GM23338 (cell line): ENCODE measurements around the gene JAKMIP2. TPM values are rescaled to one million over a fixed set of nuclear protein-coding genes. Genes with fewer than 3 reads are reported as not detected.

ENCODE experiments used
- ATAC-seq: fragments of 200-7000 bp; cut with Tn5 transposase; 3 replicates; pipeline ENCODE4 v1.9.1; 2020
- DNase-seq: peaks from one replicate; pipeline ENCODE4 v3.0.0-alpha.2; 2015; ENCODE audit warnings: low spot score
- H2AFZ ChIP-seq: fragments of 200-600 bp; sonication (generic); 2 replicates; pipeline ENCODE4 v1.8.0; 2016; ENCODE audit warnings: antibody characterized with exemption, mild to moderate bottlenecking, moderate library complexity
- H3F3A ChIP-seq: fragments of 200-600 bp; sonication (generic); replicated peaks from 2 replicates; pipeline ENCODE4 v1.8.0; 2017; ENCODE audit warnings: antibody characterized with exemption, mixed run types, low read depth
- H3K27ac ChIP-seq: fragments of 200-600 bp; sonication (generic); 2 replicates; pipeline ENCODE4 v1.6.1; 2016; ENCODE audit warnings: low read depth
- H3K27me3 ChIP-seq: fragments of 200-600 bp; sonication (generic); 2 replicates; pipeline ENCODE4 v1.8.0; 2016; ENCODE audit warnings: mild to moderate bottlenecking, mixed run types, moderate library complexity; ENCODE audit not compliant: insufficient read depth
- H3K36me3 ChIP-seq: fragments of 200-600 bp; sonication (generic); 2 replicates; pipeline ENCODE4 v1.8.0; 2016; ENCODE audit warnings: mild to moderate bottlenecking; ENCODE audit not compliant: insufficient read depth
- H3K4me1 ChIP-seq: fragments of 200-600 bp; sonication (generic); 2 replicates; pipeline ENCODE4 v1.8.0; 2016; ENCODE audit warnings: mild to moderate bottlenecking, moderate library complexity; ENCODE audit not compliant: insufficient read depth
- H3K4me2 ChIP-seq: fragments of 200-600 bp; sonication (generic); 2 replicates; pipeline ENCODE4 v1.7.1; 2017; ENCODE audit warnings: mixed run types
- H3K4me3 ChIP-seq: fragments of 200-600 bp; sonication (generic); 2 replicates; pipeline ENCODE4 v1.6.1; 2016; ENCODE audit warnings: mixed run types
- H3K79me2 ChIP-seq: fragments of 200-600 bp; sonication (generic); replicated peaks from 2 replicates; pipeline ENCODE4 v1.8.0; 2017; ENCODE audit warnings: mild to moderate bottlenecking; ENCODE audit not compliant: insufficient read depth
- H3K9me2 ChIP-seq: fragments of 200-600 bp; sonication (generic); 2 replicates; pipeline ENCODE4 v1.8.0; 2017; ENCODE audit not compliant: insufficient read depth
- H4K20me1 ChIP-seq: fragments of 200-600 bp; sonication (generic); replicated peaks from 2 replicates; pipeline ENCODE4 v1.8.0; 2017; ENCODE audit warnings: mild to moderate bottlenecking; ENCODE audit not compliant: insufficient read depth
- H3K27ac Mint-ChIP-seq: 2 replicates; pipeline ENCODE4 v1.8.0; 2020; ENCODE audit warnings: inconsistent platforms, mild to moderate bottlenecking, moderate library complexity, mixed read lengths
- H3K27me3 Mint-ChIP-seq: 3 replicates; pipeline ENCODE4 v1.8.0; 2022; ENCODE audit warnings: low read depth, mild to moderate bottlenecking, moderate library complexity, mixed read lengths, inconsistent platforms; ENCODE audit not compliant: insufficient read depth, poor library complexity
- H3K36me3 Mint-ChIP-seq: 3 replicates; pipeline ENCODE4 v1.8.0; 2021; ENCODE audit warnings: low read depth, mild to moderate bottlenecking, inconsistent platforms, moderate library complexity, mixed read lengths
- H3K4me1 Mint-ChIP-seq: 3 replicates; pipeline ENCODE4 v1.8.0; 2020; ENCODE audit warnings: mild to moderate bottlenecking, inconsistent platforms, mixed read lengths
- H3K4me3 Mint-ChIP-seq: 3 replicates; pipeline ENCODE4 v1.8.0; 2021; ENCODE audit warnings: moderate library complexity, mild to moderate bottlenecking, inconsistent platforms, mixed read lengths
- H3K9me3 Mint-ChIP-seq: 3 replicates; pipeline ENCODE4 v1.8.0; 2020; ENCODE audit warnings: moderate library complexity, mild to moderate bottlenecking, inconsistent platforms, mixed read lengths
- CREB1 ChIP-seq: fragments of 250-450 bp; sonication (Bioruptor Pico); IDR thresholded peaks from 2 replicates; pipeline ENCODE4 v1.5.0; 2020; ENCODE audit warnings: low read depth, mild to moderate bottlenecking, moderate library complexity
- EZH2 ChIP-seq: fragments of 200-600 bp; sonication (generic); IDR thresholded peaks from one replicate; pipeline ENCODE4 v1.8.0; 2017; ENCODE audit warnings: antibody characterized with exemption, mild to moderate bottlenecking, low read depth; ENCODE audit not compliant: unreplicated experiment
- EZH2phosphoT487 ChIP-seq: fragments of 200-600 bp; sonication (generic); IDR thresholded peaks from one replicate; pipeline ENCODE4 v1.8.1; 2018; ENCODE audit warnings: antibody characterized with exemption; ENCODE audit not compliant: unreplicated experiment
- JUNB ChIP-seq: IDR thresholded peaks from one replicate; pipeline ENCODE4 v1.6.1; 2016; ENCODE audit warnings: antibody characterized with exemption; ENCODE audit not compliant: unreplicated experiment
- NANOG ChIP-seq: IDR thresholded peaks from 2 replicates; pipeline ENCODE4 v1.6.1; 2016; ENCODE audit warnings: antibody characterized with exemption, borderline replicate concordance
- POLR2AphosphoS5 ChIP-seq: IDR thresholded peaks from 2 replicates; pipeline ENCODE4 v1.6.1; 2016; ENCODE audit warnings: antibody characterized with exemption, low read depth
- STAT1 ChIP-seq: IDR thresholded peaks from one replicate; pipeline ENCODE4 v1.6.1; 2016; ENCODE audit warnings: antibody characterized with exemption; ENCODE audit not compliant: unreplicated experiment
- ZNF114 ChIP-seq: fragments of 250-450 bp; sonication (Bioruptor Pico); IDR thresholded peaks from 2 replicates; pipeline ENCODE4 v1.5.0; 2020; ENCODE audit warnings: mild to moderate bottlenecking, moderate library complexity
- ZNF331 ChIP-seq: fragments of 250-450 bp; sonication (Bioruptor Pico); IDR thresholded peaks from 2 replicates; pipeline ENCODE4 v1.5.0; 2020; ENCODE audit warnings: low read depth, mild to moderate bottlenecking, moderate library complexity
- polyA plus RNA-seq: library from polyadenylated mRNA; unstranded; fragments of >200 nt; fragmentation: Nextera tagmentation; extraction: Ambion mirVana; gene quantifications from 2 replicates; pipeline ENCODE4 v1.2.1, GENCODE V29; 2016
- total RNA-seq: library from RNA; depleted of rRNA; stranded (reverse); fragments of >200 nt; shearing (Covaris generic); gene quantifications from 2 replicates; pipeline ENCODE4 v1.2.3, GENCODE V29; 2014
- TF ChIP-seq, protein P1 (sequence below), 2 experiments: fragments of 200-600 bp in 1 of 2; sonication (generic) in 1 of 2; conservative IDR thresholded peaks; 2 replicates each; pipeline versions ENCODE4 v1.5.1 to v1.6.1; 2016 to 2017; ENCODE audit warnings: antibody characterized with exemption in 2 of 2, low read depth in 2 of 2, mild to moderate bottlenecking in 2 of 2, moderate library complexity in 1 of 2
- TF ChIP-seq, protein P2 (sequence below): fragments of 250-450 bp; sonication (Bioruptor Pico); IDR thresholded peaks from 2 replicates; pipeline ENCODE4 v1.5.0; 2020; ENCODE audit warnings: mild to moderate bottlenecking, moderate library complexity
- TF ChIP-seq, protein P3 (sequence below): IDR thresholded peaks from 2 replicates; pipeline ENCODE4 v1.6.1; 2016; ENCODE audit warnings: antibody characterized with exemption
- TF ChIP-seq, protein P4 (sequence below): IDR thresholded peaks from one replicate; pipeline ENCODE4 v1.6.1; 2018; ENCODE audit warnings: antibody characterized with exemption; ENCODE audit not compliant: unreplicated experiment

JAKMIP2 gene
- total and polyA plus RNA-seq, 2 experiments from 2014 or later: 20.5 to 27.2 TPM

DNA sequence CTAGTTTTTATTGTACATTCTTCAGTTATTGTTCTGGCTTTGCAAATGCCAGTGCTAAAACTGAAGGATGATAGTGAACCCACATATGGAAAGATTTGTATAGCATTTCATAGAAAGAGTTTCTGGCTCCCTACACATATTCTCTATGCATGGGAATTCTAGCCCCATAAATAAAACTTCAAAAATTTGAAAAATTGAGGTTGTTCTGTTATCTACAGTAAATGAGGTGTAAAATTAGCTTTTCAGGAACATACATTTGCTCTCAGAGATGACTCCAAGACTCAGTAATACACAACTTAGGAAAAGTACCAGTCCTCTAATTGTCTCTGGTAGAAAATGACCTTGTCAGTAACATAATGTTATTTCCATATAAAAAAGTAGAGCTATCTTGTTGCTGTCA is 192.4 kb downstream of the JAKMIP2 start:
- Histone ChIP-seq H3K4me1 (peaks cover 9% of the 10 kb centered on the region), H3K27me3 (no peaks in the 10 kb centered on the region), H4K20me1 (no peaks in the 10 kb centered on the region), H3K36me3 (peaks cover 8% of the 10 kb centered on the region; the same call in 1 of the 2 replicates), H3K79me2 (peaks cover 19% of the 10 kb centered on the region; the same call in 1 of the 2 replicates), H2AFZ (no peak overlapping the region), H3K4me2 (no peak overlapping the region), H3K9me2 (no peaks in the 10 kb centered on the region), H3F3A (no peaks in the 10 kb centered on the region), H3K27ac (no peak overlapping the region), H3K4me3 (no peak overlapping the region)
- ATAC-seq (no peak), DNase-seq (no peak)
- peaks cover 22% of the 10 kb centered on the region for H3K4me1 Mint-ChIP-seq
- H3K36me3 Mint-ChIP-seq: peaks cover 23% of the 10 kb centered on the region
- H3K4me3 Mint-ChIP-seq: no peak overlapping the region
- H3K27me3 Mint-ChIP-seq: peaks cover 1% of the 10 kb centered on the region
- no peak overlapping the region for H3K27ac Mint-ChIP-seq
- no peak for TF ChIP-seq CREB1 (CRISPR knock-in tag)
- no peak for TF ChIP-seq STAT1
- no peak for TF ChIP-seq JUNB
- TF ChIP-seq, protein P1, sequence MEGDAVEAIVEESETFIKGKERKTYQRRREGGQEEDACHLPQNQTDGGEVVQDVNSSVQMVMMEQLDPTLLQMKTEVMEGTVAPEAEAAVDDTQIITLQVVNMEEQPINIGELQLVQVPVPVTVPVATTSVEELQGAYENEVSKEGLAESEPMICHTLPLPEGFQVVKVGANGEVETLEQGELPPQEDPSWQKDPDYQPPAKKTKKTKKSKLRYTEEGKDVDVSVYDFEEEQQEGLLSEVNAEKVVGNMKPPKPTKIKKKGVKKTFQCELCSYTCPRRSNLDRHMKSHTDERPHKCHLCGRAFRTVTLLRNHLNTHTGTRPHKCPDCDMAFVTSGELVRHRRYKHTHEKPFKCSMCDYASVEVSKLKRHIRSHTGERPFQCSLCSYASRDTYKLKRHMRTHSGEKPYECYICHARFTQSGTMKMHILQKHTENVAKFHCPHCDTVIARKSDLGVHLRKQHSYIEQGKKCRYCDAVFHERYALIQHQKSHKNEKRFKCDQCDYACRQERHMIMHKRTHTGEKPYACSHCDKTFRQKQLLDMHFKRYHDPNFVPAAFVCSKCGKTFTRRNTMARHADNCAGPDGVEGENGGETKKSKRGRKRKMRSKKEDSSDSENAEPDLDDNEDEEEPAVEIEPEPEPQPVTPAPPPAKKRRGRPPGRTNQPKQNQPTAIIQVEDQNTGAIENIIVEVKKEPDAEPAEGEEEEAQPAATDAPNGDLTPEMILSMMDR (conservative IDR thresholded peaks at IDR 0.05; ENCODE audit: low read depth in 2 of 2): no peak
- no peak for TF ChIP-seq ZNF331 (CRISPR knock-in tag)
- TF ChIP-seq, protein P2, sequence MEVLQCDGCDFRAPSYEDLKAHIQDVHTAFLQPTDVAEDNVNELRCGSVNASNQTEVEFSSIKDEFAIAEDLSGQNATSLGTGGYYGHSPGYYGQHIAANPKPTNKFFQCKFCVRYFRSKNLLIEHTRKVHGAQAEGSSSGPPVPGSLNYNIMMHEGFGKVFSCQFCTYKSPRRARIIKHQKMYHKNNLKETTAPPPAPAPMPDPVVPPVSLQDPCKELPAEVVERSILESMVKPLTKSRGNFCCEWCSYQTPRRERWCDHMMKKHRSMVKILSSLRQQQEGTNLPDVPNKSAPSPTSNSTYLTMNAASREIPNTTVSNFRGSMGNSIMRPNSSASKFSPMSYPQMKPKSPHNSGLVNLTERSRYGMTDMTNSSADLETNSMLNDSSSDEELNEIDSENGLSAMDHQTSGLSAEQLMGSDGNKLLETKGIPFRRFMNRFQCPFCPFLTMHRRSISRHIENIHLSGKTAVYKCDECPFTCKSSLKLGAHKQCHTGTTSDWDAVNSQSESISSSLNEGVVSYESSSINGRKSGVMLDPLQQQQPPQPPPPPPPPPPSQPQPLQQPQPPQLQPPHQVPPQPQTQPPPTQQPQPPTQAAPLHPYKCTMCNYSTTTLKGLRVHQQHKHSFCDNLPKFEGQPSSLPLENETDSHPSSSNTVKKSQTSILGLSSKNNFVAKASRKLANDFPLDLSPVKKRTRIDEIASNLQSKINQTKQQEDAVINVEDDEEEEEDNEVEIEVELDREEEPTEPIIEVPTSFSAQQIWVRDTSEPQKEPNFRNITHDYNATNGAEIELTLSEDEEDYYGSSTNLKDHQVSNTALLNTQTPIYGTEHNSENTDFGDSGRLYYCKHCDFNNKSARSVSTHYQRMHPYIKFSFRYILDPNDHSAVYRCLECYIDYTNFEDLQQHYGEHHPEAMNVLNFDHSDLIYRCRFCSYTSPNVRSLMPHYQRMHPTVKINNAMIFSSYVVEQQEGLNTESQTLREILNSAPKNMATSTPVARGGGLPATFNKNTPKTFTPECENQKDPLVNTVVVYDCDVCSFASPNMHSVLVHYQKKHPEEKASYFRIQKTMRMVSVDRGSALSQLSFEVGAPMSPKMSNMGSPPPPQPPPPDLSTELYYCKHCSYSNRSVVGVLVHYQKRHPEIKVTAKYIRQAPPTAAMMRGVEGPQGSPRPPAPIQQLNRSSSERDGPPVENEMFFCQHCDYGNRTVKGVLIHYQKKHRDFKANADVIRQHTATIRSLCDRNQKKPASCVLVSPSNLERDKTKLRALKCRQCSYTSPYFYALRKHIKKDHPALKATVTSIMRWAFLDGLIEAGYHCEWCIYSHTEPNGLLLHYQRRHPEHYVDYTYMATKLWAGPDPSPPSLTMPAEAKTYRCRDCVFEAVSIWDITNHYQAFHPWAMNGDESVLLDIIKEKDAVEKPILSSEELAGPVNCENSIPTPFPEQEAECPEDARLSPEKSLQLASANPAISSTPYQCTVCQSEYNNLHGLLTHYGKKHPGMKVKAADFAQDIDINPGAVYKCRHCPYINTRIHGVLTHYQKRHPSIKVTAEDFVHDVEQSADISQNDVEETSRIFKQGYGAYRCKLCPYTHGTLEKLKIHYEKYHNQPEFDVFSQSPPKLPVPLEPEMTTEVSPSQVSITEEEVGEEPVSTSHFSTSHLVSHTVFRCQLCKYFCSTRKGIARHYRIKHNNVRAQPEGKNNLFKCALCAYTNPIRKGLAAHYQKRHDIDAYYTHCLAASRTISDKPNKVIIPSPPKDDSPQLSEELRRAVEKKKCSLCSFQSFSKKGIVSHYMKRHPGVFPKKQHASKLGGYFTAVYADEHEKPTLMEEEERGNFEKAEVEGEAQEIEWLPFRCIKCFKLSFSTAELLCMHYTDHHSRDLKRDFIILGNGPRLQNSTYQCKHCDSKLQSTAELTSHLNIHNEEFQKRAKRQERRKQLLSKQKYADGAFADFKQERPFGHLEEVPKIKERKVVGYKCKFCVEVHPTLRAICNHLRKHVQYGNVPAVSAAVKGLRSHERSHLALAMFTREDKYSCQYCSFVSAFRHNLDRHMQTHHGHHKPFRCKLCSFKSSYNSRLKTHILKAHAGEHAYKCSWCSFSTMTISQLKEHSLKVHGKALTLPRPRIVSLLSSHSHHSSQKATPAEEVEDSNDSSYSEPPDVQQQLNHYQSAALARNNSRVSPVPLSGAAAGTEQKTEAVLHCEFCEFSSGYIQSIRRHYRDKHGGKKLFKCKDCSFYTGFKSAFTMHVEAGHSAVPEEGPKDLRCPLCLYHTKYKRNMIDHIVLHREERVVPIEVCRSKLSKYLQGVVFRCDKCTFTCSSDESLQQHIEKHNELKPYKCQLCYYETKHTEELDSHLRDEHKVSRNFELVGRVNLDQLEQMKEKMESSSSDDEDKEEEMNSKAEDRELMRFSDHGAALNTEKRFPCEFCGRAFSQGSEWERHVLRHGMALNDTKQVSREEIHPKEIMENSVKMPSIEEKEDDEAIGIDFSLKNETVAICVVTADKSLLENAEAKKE (CRISPR knock-in tag): no peak
- no peak for TF ChIP-seq ZNF114 (CRISPR knock-in tag)
- TF ChIP-seq, protein P3, sequence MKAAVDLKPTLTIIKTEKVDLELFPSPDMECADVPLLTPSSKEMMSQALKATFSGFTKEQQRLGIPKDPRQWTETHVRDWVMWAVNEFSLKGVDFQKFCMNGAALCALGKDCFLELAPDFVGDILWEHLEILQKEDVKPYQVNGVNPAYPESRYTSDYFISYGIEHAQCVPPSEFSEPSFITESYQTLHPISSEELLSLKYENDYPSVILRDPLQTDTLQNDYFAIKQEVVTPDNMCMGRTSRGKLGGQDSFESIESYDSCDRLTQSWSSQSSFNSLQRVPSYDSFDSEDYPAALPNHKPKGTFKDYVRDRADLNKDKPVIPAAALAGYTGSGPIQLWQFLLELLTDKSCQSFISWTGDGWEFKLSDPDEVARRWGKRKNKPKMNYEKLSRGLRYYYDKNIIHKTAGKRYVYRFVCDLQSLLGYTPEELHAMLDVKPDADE: no peak
- no peak for TF ChIP-seq EZH2phosphoT487
- no peak for TF ChIP-seq EZH2
- TF ChIP-seq NANOG: no peak
- TF ChIP-seq, protein P4, sequence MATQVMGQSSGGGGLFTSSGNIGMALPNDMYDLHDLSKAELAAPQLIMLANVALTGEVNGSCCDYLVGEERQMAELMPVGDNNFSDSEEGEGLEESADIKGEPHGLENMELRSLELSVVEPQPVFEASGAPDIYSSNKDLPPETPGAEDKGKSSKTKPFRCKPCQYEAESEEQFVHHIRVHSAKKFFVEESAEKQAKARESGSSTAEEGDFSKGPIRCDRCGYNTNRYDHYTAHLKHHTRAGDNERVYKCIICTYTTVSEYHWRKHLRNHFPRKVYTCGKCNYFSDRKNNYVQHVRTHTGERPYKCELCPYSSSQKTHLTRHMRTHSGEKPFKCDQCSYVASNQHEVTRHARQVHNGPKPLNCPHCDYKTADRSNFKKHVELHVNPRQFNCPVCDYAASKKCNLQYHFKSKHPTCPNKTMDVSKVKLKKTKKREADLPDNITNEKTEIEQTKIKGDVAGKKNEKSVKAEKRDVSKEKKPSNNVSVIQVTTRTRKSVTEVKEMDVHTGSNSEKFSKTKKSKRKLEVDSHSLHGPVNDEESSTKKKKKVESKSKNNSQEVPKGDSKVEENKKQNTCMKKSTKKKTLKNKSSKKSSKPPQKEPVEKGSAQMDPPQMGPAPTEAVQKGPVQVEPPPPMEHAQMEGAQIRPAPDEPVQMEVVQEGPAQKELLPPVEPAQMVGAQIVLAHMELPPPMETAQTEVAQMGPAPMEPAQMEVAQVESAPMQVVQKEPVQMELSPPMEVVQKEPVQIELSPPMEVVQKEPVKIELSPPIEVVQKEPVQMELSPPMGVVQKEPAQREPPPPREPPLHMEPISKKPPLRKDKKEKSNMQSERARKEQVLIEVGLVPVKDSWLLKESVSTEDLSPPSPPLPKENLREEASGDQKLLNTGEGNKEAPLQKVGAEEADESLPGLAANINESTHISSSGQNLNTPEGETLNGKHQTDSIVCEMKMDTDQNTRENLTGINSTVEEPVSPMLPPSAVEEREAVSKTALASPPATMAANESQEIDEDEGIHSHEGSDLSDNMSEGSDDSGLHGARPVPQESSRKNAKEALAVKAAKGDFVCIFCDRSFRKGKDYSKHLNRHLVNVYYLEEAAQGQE: no peak
- no peak for TF ChIP-seq POLR2AphosphoS5
- no peaks in the 10 kb centered on the region for H3K9me3 Mint-ChIP-seq
